Left lung (tissue), 10 donors: ENCODE results near the gene VWDE. TPM values are rescaled to one million over a fixed set of nuclear protein-coding genes. Genes with fewer than 3 reads are reported as not detected.

Experiments
- ATAC-seq: fragments of 200-7000 bp; cut with Tn5 transposase; one replicate; pipeline ENCODE4 v1.9.1; 2020; ENCODE audit warnings: moderate library complexity
- DNase-seq, 4 donors: peaks; one replicate each; pipeline ENCODE4 v3.0.0-alpha.2; 2013 to 2020
- H3K27ac ChIP-seq, 2 donors: fragments of 200-600 bp; sonication (generic) in 1 of 2; one replicate each; pipeline versions ENCODE4 v1.5.0 to v1.8.0; 2020 to 2021
- H3K27me3 ChIP-seq, 2 donors: fragments of 200-600 bp; sonication (generic) in 1 of 2; one replicate each; pipeline versions ENCODE4 v1.5.0 to v1.8.0; 2020 to 2021
- H3K36me3 ChIP-seq, 2 donors: fragments of 200-600 bp; sonication (generic) in 1 of 2; one replicate each; pipeline versions ENCODE4 v1.5.0 to v1.8.0; 2020 to 2021
- H3K4me1 ChIP-seq, 2 donors: fragments of 200-600 bp; one replicate each; pipeline ENCODE4 v1.8.0; 2021
- H3K4me3 ChIP-seq, 2 donors: fragments of 200-600 bp; sonication (generic) in 1 of 2; one replicate each; pipeline versions ENCODE4 v1.5.0 to v1.8.0; 2020 to 2021; ENCODE audit warnings: mild to moderate bottlenecking in 1 of 2
- H3K9me3 ChIP-seq, 2 donors: fragments of 200-600 bp; sonication (generic) in 1 of 2; one replicate each; pipeline versions ENCODE4 v1.5.0 to v1.8.0; 2020 to 2021
- intact Hi-C, 2 donors: fragments of 100-400 bp; cut with DNase I; formaldehyde crosslinking; loops; one replicate each; pipeline versions ENCODE4 v1.11.2 to v1.14.2; 2022
- polyA plus RNA-seq, 6 donors: library from polyadenylated mRNA; unstranded; fragments of 120-200 nt; gene quantifications; one replicate each; pipeline ENCODE4 v1.2.1, GENCODE V29; 2013; ENCODE audit not compliant: insufficient read length in 6 of 6
- total RNA-seq, 2 donors: library from RNA; stranded (reverse); fragmentation: NEBNext Ultra II Directional; extraction: Animal tissue kit (Norgen Biotek cat#: 25700); gene quantifications; one replicate each; pipeline ENCODE4 v1.2.1, GENCODE V29; 2021
- TF ChIP-seq, protein P1 (sequence below), 2 donors: fragments of 200-600 bp; sonication (generic) in 1 of 2; IDR thresholded peaks; one replicate each; pipeline versions ENCODE4 v1.5.0 to v1.8.0; 2021; ENCODE audit warnings: antibody characterized with exemption in 2 of 2
- donor health status: DM: no; HTN: yes; CAD: no.
- donor health status: DM: no; HTN: no; CAD: no.

VWDE gene
- total and polyA plus RNA-seq, 8 donors, result 1.5 to 6.1 (median 3.6) TPM

DNA sequence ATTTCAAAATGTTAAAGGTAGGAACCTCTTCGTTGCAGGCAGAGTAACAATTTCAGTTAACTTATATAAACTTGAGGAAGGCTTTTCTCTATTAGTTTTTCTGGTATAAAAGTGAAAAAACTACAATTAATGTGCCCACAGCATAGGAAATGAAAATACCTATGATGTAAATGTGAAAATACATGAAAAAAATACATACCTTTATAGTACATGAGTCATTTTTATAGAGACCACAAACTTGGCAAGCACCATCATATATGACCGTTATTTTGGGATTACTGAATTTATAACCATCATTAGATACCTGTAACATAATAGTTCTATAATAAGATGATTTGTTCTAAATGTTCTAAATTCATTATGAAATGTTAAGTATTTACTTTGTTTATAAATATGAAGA is 42.7 kb downstream of the VWDE start:
- Histone ChIP-seq H3K9me3 (no peaks in the 10 kb centered on the region), H3K4me1 (no peaks in the 10 kb centered on the region), H3K36me3 (no peaks in the 10 kb centered on the region), H3K4me3 (no peak overlapping the region), H3K27me3 (no peaks in the 10 kb centered on the region), H3K27ac (no peak overlapping the region)
- no peak for DNase-seq
- ATAC-seq, result no peak
- TF ChIP-seq, protein P1, sequence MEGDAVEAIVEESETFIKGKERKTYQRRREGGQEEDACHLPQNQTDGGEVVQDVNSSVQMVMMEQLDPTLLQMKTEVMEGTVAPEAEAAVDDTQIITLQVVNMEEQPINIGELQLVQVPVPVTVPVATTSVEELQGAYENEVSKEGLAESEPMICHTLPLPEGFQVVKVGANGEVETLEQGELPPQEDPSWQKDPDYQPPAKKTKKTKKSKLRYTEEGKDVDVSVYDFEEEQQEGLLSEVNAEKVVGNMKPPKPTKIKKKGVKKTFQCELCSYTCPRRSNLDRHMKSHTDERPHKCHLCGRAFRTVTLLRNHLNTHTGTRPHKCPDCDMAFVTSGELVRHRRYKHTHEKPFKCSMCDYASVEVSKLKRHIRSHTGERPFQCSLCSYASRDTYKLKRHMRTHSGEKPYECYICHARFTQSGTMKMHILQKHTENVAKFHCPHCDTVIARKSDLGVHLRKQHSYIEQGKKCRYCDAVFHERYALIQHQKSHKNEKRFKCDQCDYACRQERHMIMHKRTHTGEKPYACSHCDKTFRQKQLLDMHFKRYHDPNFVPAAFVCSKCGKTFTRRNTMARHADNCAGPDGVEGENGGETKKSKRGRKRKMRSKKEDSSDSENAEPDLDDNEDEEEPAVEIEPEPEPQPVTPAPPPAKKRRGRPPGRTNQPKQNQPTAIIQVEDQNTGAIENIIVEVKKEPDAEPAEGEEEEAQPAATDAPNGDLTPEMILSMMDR (IDR thresholded peaks at IDR 0.05), result no peak
- intact Hi-C loops, result no loop called here

DNA sequence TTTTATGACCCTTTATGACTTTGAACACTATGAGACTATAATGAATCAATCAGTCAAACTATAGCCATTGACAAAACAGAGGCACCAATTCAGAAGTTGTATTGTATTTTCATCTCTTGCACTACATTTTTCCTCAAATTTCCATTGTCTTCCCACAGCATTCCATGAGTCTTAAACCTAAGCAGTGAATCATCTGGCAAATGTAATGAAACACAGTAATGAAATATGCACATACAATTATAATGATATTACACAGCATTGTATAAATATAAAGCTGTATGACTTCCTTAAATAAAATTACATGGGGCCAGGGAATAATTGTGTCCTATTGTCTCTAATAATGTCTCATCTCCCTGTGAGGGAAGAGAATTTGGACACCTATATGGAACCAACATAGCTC is 45.0 kb downstream of the VWDE start:
- Histone ChIP-seq H3K4me1 (no peaks in the 10 kb centered on the region), H3K36me3 (no peaks in the 10 kb centered on the region), H3K27me3 (no peaks in the 10 kb centered on the region), H3K27ac (no peak overlapping the region), H3K9me3 (no peaks in the 10 kb centered on the region), H3K4me3 (no peak overlapping the region)
- DNase-seq (no peak), ATAC-seq (no peak)
- TF ChIP-seq, protein P1 (IDR thresholded peaks at IDR 0.05), result no peak
- intact Hi-C loops, result no loop called here

DNA sequence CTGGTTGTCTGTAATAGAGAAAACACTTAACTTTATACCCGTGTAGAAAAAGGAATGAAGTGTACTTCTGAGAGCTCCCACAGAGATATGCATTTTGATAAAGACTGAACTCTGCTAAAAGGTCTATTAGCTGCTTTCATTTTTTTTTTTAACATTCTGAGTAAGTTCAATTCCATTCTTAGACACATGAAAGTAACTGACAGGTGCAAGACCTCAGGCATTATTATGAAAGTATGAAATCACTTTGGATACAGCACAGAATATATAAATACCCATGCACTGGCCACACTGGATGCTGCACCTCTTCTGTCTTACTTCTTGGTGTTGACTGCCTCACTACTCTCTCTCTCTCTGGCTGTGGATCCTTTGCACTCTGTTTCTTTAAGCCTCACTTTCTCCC is 46.2 kb downstream of the VWDE start:
- no peaks in the 10 kb centered on the region for H3K27me3 ChIP-seq
- no peaks in the 10 kb centered on the region for H3K9me3 ChIP-seq
- DNase-seq (no peak), ATAC-seq (no peak)
- intact Hi-C loops, result no loop called here
- TF ChIP-seq, protein P1 (IDR thresholded peaks at IDR 0.05), result no peak
- H3K27ac ChIP-seq, result no peak overlapping the region
- H3K4me1 ChIP-seq, result no peaks in the 10 kb centered on the region
- no peak overlapping the region for H3K4me3 ChIP-seq
- H3K36me3 ChIP-seq, result no peaks in the 10 kb centered on the region

DNA sequence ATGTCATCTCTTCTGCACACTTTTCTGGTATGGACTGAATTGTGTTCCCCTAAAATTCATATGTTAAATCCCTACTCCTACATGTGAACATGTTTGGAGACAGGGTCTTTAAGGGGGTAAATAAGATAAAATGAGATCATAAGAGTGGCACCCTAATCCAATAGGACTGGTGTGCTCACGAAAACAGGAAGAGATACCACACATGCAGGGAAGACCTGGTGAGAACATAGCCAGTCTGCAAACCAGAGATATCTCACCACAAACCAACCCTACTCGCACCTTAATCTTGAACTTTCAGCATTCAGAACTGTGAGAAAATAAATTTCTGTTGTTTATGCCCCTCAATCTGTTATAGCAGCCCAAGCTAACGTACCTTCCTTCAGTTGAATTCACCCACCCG is 51.8 kb downstream of the VWDE start:
- Histone ChIP-seq H3K36me3 (no peaks in the 10 kb centered on the region), H3K27ac (no peak overlapping the region), H3K4me3 (no peak overlapping the region), H3K4me1 (no peaks in the 10 kb centered on the region), H3K27me3 (no peaks in the 10 kb centered on the region), H3K9me3 (no peaks in the 10 kb centered on the region)
- no peak for ATAC-seq
- intact Hi-C loops, result no loop called here
- DNase-seq, result no peak
- TF ChIP-seq, protein P1 (IDR thresholded peaks at IDR 0.05), result no peak

DNA sequence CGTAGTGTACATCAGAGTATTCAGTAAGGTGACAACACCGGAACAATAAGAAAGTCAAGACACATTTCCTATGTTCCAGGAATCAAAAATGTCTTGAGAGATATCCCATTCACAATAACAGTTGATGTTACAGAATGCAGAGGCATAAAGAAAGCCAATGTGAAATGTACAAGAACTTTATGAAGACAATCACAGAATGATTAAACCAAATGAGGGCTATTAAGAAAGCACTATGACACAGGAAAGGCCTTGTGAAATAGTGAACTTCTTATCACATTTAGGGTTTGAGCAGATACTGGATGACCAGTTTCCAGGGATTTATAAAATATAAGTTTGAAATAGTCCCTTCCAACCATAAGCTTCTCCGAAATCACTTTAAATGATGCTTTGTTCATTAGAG is 52.7 kb downstream of the VWDE start:
- Histone ChIP-seq H3K4me3 (no peak overlapping the region), H3K4me1 (no peaks in the 10 kb centered on the region), H3K36me3 (no peaks in the 10 kb centered on the region), H3K27me3 (no peaks in the 10 kb centered on the region), H3K27ac (no peak overlapping the region), H3K9me3 (no peaks in the 10 kb centered on the region)
- ATAC-seq, result no peak
- TF ChIP-seq, protein P1 (IDR thresholded peaks at IDR 0.05), result no peak
- intact Hi-C loops, result no loop called here
- DNase-seq, result no peak
